Prostate gland (tissue), 2 donors: ENCODE data around the gene RTP3. TPM values are rescaled to one million over a fixed set of nuclear protein-coding genes. Genes with fewer than 3 reads are reported as not detected.

Experiments used
- DNase-seq: peaks from one replicate; pipeline ENCODE4 v3.0.0-alpha.2; 2019; ENCODE audit warnings: low spot score
- H3K27ac ChIP-seq, 2 donors: fragments of 200-600 bp; sonication (generic); 2 replicates each; pipeline ENCODE4 v1.5.1; 2017 to 2019
- H3K27me3 ChIP-seq: fragments of 200-600 bp; sonication (generic); replicated peaks from 2 replicates; pipeline ENCODE4 v1.5.1; 2019; ENCODE audit not compliant: insufficient read depth
- H3K36me3 ChIP-seq, 2 donors: fragments of 200-600 bp; sonication (generic); 1 replicate in 1 of 2; 2 replicates in 1 of 2; pipeline versions ENCODE4 v1.5.1 to v1.8.1; 2017 to 2019
- H3K4me1 ChIP-seq: fragments of 200-600 bp; sonication (generic); replicated peaks from 2 replicates; pipeline ENCODE4 v1.5.1; 2019
- H3K4me3 ChIP-seq, 2 donors: fragments of 200-600 bp; sonication (generic); 2 replicates each; pipeline ENCODE4 v1.5.1; 2017 to 2019
- H3K9me3 ChIP-seq: fragments of 200-600 bp; sonication (generic); 2 replicates; pipeline ENCODE4 v1.5.1; 2017
- CTCF ChIP-seq, 4 experiments: fragments of 200-600 bp in 2 of 4; fragments of 450-650 bp in 2 of 4; sonication (generic) in 2 of 4; IDR thresholded peaks; 1 replicate in 3 of 4; 2 replicates in 1 of 4; pipeline ENCODE4 v1.5.1; 2016 to 2019; ENCODE audit warnings: antibody characterized with exemption in 4 of 4, mild to moderate bottlenecking in 2 of 4, moderate library complexity in 2 of 4
- POLR2A ChIP-seq: fragments of 450-650 bp; IDR thresholded peaks from one replicate; pipeline ENCODE4 v1.6.1; 2016; ENCODE audit warnings: antibody characterized with exemption, mild to moderate bottlenecking
- POLR2AphosphoS5 ChIP-seq: sonication (generic); formaldehyde crosslinking; IDR thresholded peaks from one replicate; pipeline ENCODE4 v1.6.1; 2017; ENCODE audit warnings: antibody characterized with exemption
- WGBS: methylation state at CpG from one replicate; pipeline ENCODE4 v1.1.5; 2018; 5-methylcytosine and 5-hydroxymethylcytosine counted together
- intact Hi-C: fragments of 100-400 bp; cut with DNase I; formaldehyde crosslinking; loops from one replicate; pipeline ENCODE4 v1.14.2; 2022
- total RNA-seq, 2 donors: library from RNA; depleted of rRNA; stranded (reverse); fragments of >200 nt; gene quantifications; one replicate each; pipeline ENCODE4 v1.1.0, GENCODE V29; 2016

Gene RTP3
- total RNA-seq, 2 donors from 2014 or later = 0.68 TPM; not detected in 1

- TF ChIP-seq CTCF (IDR thresholded peaks at IDR 0.05) = no peak
- no peak for TF ChIP-seq POLR2A
- no peak for TF ChIP-seq POLR2AphosphoS5
- Histone ChIP-seq H3K27ac (no peak overlapping the region), H3K9me3 (no peaks in the 10 kb centered on the region), H3K36me3 (no peaks in the 10 kb centered on the region), H3K27me3 (peaks cover 7% of the 10 kb centered on the region), H3K4me1 (no peaks in the 10 kb centered on the region), H3K4me3 (no peak overlapping the region)
- intact Hi-C loops = no loop called here
- 51% methylated on average over 2 of the region's 2 CpGs for WGBS
- no peak for DNase-seq
These were observed 32.6 kb upstream of the RTP3 start for GRCh38 chr3:46465196-46465520.

DNA sequence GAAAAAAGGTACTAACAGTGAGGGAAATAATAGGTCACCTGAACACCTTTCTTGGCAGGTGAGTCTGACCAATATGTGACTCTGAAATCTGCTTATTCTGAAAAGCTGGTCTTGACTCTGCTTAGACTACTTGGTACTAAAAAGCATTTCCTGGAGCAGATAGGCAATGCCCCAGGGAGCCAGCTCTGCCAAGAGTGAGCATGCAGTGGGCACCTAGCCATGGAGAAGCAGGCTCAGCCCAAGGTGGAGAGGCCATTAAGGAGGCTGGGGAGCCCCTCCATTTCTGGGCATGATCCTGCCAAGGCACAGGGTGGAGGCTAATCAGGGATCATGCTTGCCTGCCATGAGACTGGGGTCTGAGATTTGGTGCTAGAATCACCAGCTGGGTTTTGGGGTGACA, 31.5 kb upstream of the RTP3 start:
- Histone ChIP-seq H3K4me1 (no peaks in the 10 kb centered on the region), H3K36me3 (no peaks in the 10 kb centered on the region), H3K4me3 (no peak overlapping the region), H3K27ac (no peak overlapping the region), H3K27me3 (peaks cover 7% of the 10 kb centered on the region), H3K9me3 (no peaks in the 10 kb centered on the region)
- TF ChIP-seq POLR2AphosphoS5 (no peak), POLR2A (no peak), CTCF (IDR thresholded peaks at IDR 0.05) (no peak)
- no peak for DNase-seq
- intact Hi-C loops = no loop called here

DNA sequence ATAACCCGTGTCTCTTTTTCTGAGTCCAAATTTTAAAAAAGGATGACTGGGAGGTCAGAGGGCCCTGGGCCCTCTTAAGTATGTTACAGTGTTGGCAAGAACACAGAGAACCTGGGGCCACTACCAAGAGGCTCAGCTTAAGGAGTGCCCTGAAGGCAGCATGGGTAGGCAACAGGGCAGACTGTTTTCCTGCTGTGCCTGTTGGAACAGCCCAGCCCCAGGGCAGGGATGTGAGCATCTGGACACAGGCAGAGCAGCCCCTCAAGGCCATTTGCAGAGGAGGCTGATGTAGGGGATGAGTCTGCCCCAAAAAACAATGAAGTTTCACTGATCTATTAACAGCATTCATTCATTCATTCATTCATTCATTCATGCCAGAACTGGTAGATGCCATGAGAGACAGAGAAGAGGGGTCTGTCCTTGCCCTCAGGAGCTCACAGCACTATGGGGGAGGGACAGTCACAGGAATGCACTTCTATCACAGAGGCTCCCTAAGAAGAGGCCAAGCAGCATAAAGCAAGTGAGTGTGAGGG, 30.8 kb upstream of the RTP3 start:
- Histone ChIP-seq H3K27ac (no peak overlapping the region), H3K4me3 (no peak overlapping the region), H3K27me3 (peaks cover 7% of the 10 kb centered on the region), H3K4me1 (no peaks in the 10 kb centered on the region), H3K36me3 (no peaks in the 10 kb centered on the region), H3K9me3 (no peaks in the 10 kb centered on the region)
- no peak for DNase-seq
- 70% methylated on average over 1 of the region's 1 CpG for WGBS
- TF ChIP-seq POLR2A = no peak
- TF ChIP-seq POLR2AphosphoS5 = no peak
- no peak for TF ChIP-seq CTCF (IDR thresholded peaks at IDR 0.05)
- intact Hi-C loops = no loop called here

- Histone ChIP-seq H3K4me1 (no peaks in the 10 kb centered on the region), H3K9me3 (no peaks in the 10 kb centered on the region), H3K27ac (no peak overlapping the region), H3K36me3 (no peaks in the 10 kb centered on the region), H3K27me3 (peaks cover 7% of the 10 kb centered on the region), H3K4me3 (no peak overlapping the region)
- TF ChIP-seq POLR2A (no peak), CTCF (IDR thresholded peaks at IDR 0.05) (no peak), POLR2AphosphoS5 (no peak)
- no peak for DNase-seq
- 88% methylated on average over 4 of the region's 4 CpGs for WGBS
- intact Hi-C loops = no loop called here
These were observed 30.2 kb upstream of the RTP3 start for GRCh38 chr3:46467562-46467961.

DNA sequence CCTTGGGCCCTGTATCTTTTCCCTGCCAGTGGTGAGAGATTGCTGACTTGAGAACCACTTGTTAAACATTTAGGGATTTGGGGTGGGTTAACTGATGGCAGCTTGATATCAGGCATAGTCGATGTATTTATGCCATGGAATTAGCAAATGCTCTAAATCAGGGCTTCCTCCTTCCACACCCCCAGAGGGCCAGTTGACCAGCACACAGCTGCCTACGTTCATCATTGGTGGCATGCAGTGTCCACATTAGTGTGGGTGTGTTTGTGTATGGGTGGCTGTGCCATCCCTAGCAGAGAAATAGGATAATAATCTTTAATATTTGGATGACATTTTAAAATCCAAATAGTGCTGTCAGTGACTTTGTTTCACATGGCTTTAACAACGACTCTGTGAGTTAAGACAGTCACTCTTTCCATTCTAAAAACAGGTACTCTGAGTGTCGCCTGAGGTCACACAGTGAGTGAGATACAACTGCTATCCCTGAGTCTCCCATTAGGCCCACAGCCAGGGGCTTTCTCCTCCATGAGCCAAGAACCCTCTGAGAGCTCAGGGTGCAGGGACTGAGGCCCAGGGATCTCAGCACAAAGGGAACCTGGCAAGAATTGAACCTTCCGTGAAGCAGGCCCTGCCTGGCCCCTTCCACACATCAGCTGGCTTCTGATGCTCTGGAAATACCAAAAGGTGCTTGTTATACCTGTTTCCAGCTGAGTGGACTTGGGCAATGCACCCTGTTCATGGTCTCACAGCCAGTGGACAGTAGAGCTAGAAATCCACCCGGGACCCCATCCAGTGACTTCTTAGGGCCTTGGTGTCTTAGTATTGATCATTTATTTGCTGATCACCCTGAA, 28.8 kb upstream of the RTP3 start:
- H3K4me1 ChIP-seq = no peaks in the 10 kb centered on the region
- WGBS = 85% methylated on average over 6 of the region's 6 CpGs
- no peak overlapping the region for H3K27ac ChIP-seq
- TF ChIP-seq POLR2AphosphoS5 (no peak), CTCF (IDR thresholded peaks at IDR 0.05) (no peak), POLR2A (no peak)
- H3K4me3 ChIP-seq = no peak overlapping the region
- DNase-seq = no peak
- peaks cover 7% of the 10 kb centered on the region for H3K27me3 ChIP-seq
- no peaks in the 10 kb centered on the region for H3K9me3 ChIP-seq
- intact Hi-C loops = no loop called here
- no peaks in the 10 kb centered on the region for H3K36me3 ChIP-seq
